Subcutaneous adipose tissue (tissue), 4 donors: ENCODE results near the gene TMPRSS5. TPM values are rescaled to one million over a fixed set of nuclear protein-coding genes. Genes with fewer than 3 reads are reported as not detected.

Source experiments
- total RNA-seq, 4 donors: library from RNA; depleted of rRNA; stranded (reverse); fragments of >200 nt; gene quantifications; one replicate each; pipeline ENCODE4 v1.1.0, GENCODE V29; 2016
- TF ChIP-seq, protein P1 (sequence below): fragments of 450-650 bp; IDR thresholded peaks from one replicate; pipeline ENCODE4 v1.5.1; 2016; ENCODE audit warnings: low read depth, mild to moderate bottlenecking, control low read depth, antibody characterized with exemption, moderate library complexity

Gene TMPRSS5
- total RNA-seq, 4 donors from 2014 or later: 0.34 to 7.9 (median 1.1) TPM; not detected in 1

DNA sequence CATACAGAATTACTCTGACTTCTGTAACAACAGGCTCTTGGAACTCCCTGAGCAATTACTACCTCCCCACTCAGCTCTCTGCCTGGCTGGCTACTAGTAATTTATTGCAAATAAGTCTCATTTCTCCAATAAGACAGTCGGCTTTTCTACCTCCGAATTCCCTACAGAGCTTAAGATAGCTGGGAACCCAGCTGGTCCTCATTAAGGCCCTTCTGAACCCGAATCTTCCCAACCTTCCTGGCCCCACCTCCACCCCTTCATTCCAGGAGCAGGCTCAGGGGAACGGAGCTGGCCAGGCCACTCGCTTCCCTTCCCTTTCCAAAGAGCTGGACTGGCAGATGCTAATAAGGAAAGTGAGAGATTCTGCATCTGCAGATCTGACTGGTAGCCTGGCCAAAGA lies 21.6 kb downstream of the TMPRSS5 start:
- TF ChIP-seq, protein P1, sequence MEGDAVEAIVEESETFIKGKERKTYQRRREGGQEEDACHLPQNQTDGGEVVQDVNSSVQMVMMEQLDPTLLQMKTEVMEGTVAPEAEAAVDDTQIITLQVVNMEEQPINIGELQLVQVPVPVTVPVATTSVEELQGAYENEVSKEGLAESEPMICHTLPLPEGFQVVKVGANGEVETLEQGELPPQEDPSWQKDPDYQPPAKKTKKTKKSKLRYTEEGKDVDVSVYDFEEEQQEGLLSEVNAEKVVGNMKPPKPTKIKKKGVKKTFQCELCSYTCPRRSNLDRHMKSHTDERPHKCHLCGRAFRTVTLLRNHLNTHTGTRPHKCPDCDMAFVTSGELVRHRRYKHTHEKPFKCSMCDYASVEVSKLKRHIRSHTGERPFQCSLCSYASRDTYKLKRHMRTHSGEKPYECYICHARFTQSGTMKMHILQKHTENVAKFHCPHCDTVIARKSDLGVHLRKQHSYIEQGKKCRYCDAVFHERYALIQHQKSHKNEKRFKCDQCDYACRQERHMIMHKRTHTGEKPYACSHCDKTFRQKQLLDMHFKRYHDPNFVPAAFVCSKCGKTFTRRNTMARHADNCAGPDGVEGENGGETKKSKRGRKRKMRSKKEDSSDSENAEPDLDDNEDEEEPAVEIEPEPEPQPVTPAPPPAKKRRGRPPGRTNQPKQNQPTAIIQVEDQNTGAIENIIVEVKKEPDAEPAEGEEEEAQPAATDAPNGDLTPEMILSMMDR: no peak

DNA sequence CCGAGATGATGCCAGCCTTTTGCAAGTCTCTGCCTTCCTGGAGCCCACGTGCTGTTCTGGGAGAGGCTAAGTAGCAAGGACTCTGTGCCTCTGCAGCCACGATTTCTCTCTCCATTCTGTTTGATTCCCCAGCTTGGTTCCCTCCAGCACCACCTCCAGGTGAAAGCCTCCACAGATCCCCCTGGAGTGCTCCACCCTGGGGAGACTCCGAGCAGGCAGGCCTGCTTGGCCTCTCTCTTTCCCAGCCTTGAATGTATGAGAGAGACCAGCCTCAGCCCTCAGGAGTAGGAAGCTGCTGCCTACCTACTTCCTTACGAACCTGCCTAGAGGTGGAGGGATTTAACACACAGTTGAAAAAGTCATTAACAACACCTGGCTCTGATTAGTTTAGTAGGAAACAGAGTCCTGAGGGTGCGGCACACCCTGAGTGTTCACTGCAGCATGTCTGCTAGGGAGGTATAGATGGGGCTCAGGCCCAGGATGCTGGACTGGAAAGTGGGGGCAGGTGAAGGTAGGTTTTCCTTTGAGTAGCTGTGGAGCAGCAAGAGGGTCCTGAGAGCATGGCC lies 22.5 kb downstream of the TMPRSS5 start:
- TF ChIP-seq, protein P1: no peak

DNA sequence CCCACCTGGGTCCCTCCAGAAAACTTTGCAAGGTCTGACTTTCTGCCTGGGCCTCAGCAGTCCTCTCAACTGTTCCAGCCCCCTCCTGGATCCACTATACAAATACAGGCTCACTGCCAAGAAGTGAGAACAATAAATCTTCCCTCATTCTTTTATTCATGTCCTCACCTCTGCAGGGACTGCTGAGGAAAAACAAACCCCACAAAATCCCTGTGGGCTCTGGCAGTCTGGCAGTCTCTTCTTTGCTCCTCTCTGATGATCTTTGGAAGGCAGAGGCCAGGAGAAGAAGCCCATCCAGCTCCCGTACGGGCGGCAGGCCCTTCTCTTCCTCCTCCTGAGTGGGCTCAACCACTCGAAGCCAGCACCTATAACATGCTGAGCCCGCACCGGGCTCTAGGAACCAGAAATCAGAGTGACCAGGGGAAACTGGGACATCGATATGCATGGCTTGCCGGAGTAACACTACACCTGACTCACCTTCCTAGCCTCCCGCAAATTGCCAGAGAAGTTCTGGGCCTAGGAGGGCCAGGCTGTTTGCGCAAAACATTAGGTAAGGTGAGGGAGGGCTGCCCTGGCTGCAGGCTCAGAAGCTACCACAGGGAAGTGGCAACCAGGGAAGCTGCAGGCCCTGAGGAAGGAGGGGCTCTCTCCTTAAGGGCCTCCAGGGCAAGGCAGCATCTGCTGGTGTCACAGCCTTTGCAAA lies 24.2 kb downstream of the TMPRSS5 start:
- TF ChIP-seq, protein P1: no peak

DNA sequence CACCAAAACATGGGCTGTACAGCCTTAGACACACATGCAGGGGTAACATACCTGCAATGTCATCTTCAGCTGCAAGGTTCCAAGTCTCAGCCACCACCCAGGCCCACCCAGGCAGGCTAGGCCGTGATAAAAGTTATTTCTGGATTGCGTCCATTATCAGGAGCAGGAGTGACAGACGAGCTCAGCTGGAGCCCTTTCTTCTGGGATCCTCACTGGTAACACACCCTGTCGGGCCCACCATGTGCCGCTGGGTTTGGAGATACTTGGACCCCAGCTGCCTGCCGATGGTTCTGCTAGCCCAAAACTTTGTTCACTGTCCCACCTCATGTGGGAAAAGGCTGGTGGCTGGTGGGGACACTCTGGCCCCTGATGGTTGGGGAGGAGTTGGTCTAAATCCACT lies 24.8 kb downstream of the TMPRSS5 start:
- TF ChIP-seq, protein P1: no peak

DNA sequence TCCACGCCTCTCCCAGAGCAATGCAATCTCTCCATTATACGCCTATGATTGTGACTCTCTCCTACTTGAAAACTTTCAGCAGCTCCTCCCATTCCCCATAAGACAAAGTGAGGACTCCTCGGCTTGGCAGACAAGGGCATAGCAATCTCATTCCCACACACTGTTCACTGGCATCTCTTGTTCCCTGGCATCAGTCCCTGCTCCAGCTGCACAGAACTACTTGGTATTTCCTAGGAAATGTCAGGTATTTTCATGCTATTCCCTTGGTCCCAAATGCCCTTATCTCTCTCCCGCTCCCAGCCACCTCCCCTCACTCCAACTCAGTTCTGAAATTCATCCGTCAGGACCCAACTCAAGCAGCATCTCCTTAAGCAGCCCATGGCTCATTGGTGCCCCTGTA lies 28.4 kb downstream of the TMPRSS5 start:
- TF ChIP-seq, protein P1: no peak

DNA sequence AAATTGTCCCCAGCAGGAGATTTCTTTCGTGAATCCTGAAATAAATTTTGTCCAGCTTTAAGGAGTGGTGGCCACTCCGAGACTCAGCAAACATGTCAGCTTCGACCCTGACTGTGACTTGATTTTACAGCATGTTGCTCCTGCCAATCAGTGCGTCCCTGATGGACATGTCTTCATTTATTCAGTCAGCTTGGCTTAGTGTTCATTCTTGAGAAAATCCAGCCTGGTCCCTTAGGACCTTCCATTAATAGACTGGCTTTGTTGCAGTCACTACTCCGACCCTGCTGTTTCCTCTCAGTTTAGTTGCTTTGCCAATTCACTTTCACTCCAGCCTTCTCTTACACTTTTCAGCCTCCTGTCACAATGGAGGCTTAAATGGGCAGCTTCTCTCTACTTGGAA lies 30.5 kb downstream of the TMPRSS5 start:
- TF ChIP-seq, protein P1: no peak

DNA sequence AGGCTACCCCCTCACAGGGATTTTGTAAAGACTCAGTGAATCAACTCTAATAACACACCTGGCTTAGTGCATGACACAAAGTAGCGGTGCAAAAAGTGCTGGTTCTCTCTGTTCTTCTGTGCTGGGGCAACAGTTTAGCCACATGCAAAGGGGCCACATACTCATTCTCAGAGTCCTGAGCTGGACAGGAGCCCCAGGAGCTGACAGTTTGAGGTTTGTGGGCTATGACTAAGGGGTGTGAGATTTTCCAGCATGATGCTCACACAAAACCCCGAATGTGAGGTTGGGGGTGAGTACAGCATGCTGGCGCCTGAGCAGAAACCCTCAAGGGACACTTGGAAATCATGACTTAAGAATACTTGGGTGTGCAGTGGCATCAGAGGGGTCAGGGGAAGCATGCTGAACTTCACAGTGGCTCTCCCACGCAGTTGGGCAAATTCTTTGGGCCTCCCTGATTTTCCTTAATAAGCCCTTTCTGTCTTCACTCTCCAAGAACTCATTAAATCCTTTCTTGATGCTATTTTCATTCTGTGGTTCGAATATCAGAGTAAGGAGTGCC lies 31.0 kb downstream of the TMPRSS5 start:
- TF ChIP-seq, protein P1: no peak
